ENCODE measurements around the gene ITGB3. TPM values are rescaled to one million over a fixed set of nuclear protein-coding genes. Genes with fewer than 3 reads are reported as not detected.

Gene ITGB3
- total RNA-seq, 4 donors from 2014 or later: 17.5 to 26.7 (median 22.1) TPM

DNA sequence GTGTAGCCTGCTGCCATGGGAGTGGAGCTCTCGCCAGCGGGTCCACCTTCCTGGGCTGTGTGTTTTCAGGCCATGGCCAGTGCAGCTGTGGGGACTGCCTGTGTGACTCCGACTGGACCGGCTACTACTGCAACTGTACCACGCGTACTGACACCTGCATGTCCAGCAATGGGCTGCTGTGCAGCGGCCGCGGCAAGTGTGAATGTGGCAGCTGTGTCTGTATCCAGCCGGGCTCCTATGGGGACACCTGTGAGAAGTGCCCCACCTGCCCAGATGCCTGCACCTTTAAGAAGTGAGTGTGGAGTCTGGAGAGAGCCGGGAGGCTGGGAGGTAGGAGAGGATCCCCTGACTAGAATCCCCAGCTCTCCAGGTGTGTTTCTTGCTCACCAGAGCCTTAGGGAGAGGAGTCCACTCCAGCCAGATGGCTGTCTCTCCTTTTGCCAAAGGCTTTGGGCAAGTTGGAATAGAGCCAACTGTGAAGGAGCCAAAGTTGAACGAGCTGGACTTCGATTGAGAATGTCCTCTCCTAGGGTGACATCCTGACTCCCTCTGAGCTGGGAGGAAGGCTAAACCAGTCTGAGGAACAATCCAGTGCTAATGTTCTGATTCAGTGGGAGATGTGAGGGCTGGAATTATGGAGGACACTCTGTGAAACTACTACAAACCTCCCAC, 45.7 kb downstream of the ITGB3 start:
- WGBS, 2 donors: 85 to 86% methylated on average over 10 to 12 of the region's 13 CpGs
- no peak for DNase-seq (ENCODE audit: low spot score in 2 of 2)

GRCh38 chr17:47300718-47301117, 47.1 kb downstream of the ITGB3 start:
- WGBS, 2 donors: 87 to 96% methylated on average over 1 of the region's 1 CpG
- TF ChIP-seq POLR2A (IDR thresholded peaks at IDR 0.05) (no peak), CTCF (IDR thresholded peaks at IDR 0.05) (no peak)
- no peak overlapping the region for H3K27ac ChIP-seq
- H3K36me3 ChIP-seq: peaks cover 0 to 62% (median 0%) of the 10 kb centered on the region in 3 donors
- peaks cover 0 to 36% (median 7%) of the 10 kb centered on the region in 4 donors for H3K4me1 ChIP-seq
- H3K9me3 ChIP-seq: peaks cover 0 to 12% (median 0%) of the 10 kb centered on the region in 4 donors
- no peak for DNase-seq (ENCODE audit: low spot score in 2 of 2)
- no peak overlapping the region for H3K4me3 ChIP-seq
- no peaks in the 10 kb centered on the region for H3K27me3 ChIP-seq

More for the DNA sequence above, 45.7 kb downstream of the ITGB3 start:
- Histone ChIP-seq H3K4me1 (peaks cover 0 to 37% (median 15%) of the 10 kb centered on the region in 4 donors), H3K27ac (no peak overlapping the region), H3K27me3 (no peaks in the 10 kb centered on the region), H3K4me3 (no peak overlapping the region), H3K36me3 (peaks cover 0 to 56% (median 0%) of the 10 kb centered on the region in 3 donors), H3K9me3 (peaks cover 0 to 12% (median 0%) of the 10 kb centered on the region in 4 donors)
- no peak for TF ChIP-seq CTCF (IDR thresholded peaks at IDR 0.05)
- TF ChIP-seq POLR2A (IDR thresholded peaks at IDR 0.05): no peak
- TF ChIP-seq EP300 (IDR thresholded peaks at IDR 0.05): no peak

GRCh38 chr17:47301161-47301560, 47.5 kb downstream of the ITGB3 start:
- H3K36me3 ChIP-seq: peaks cover 0 to 62% (median 0%) of the 10 kb centered on the region in 3 donors
- H3K27ac ChIP-seq: no peak overlapping the region
- no peaks in the 10 kb centered on the region for H3K27me3 ChIP-seq
- no peak for TF ChIP-seq EP300 (IDR thresholded peaks at IDR 0.05)
- H3K4me3 ChIP-seq: no peak overlapping the region
- WGBS, 2 donors: 88 to 93% methylated on average over 3 of the region's 3 CpGs
- H3K4me1 ChIP-seq: peaks cover 0 to 35% (median 6%) of the 10 kb centered on the region in 4 donors
- DNase-seq (ENCODE audit: low spot score in 2 of 2): no peak
- peaks cover 0 to 12% (median 0%) of the 10 kb centered on the region in 4 donors for H3K9me3 ChIP-seq

DNA sequence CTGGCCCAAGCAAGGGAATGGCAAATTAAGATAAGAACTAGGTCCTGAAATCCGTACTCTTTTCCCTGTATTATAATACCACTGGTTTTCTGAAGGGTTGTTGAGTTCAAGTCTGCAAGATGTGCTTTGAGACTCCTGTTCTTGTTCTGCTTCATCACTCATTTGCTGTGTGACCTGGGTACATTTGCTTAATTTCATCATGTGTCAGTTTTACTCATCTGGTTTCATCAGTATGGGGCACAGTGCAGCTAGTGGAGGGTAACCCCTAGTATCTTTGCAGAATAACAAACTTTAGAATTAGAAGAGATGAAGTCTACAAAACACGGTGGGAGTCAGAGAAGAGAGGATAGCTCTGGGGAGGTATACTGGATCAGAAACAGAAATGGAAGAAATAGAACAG, 48.2 kb downstream of the ITGB3 start:
- WGBS, 2 donors: 87 to 94% methylated on average over 2 of the region's 2 CpGs
- peaks cover 0 to 62% (median 0%) of the 10 kb centered on the region in 3 donors for H3K36me3 ChIP-seq
- H3K27ac ChIP-seq: no peak overlapping the region
- no peak for TF ChIP-seq CTCF (IDR thresholded peaks at IDR 0.05)
- TF ChIP-seq EP300 (IDR thresholded peaks at IDR 0.05): no peak
- TF ChIP-seq POLR2A (IDR thresholded peaks at IDR 0.05): no peak
- no peak for DNase-seq (ENCODE audit: low spot score in 2 of 2)
- H3K4me1 ChIP-seq: peaks cover 0 to 28% (median 5%) of the 10 kb centered on the region in 4 donors
- peaks cover 0 to 12% (median 0%) of the 10 kb centered on the region in 4 donors for H3K9me3 ChIP-seq
- H3K4me3 ChIP-seq: no peak overlapping the region
- no peaks in the 10 kb centered on the region for H3K27me3 ChIP-seq

GRCh38 chr17:47304186-47304585, 50.6 kb downstream of the ITGB3 start:
- 96 to 100% methylated on average over 1 of the region's 1 CpG for WGBS, 2 donors
- H3K27ac ChIP-seq: no peak overlapping the region

More at GRCh38 chr17:47304186-47304585, 50.6 kb downstream of the ITGB3 start:
- H3K4me1 ChIP-seq: peaks cover 0 to 15% (median 5%) of the 10 kb centered on the region in 4 donors
- TF ChIP-seq POLR2A (IDR thresholded peaks at IDR 0.05) (no peak), CTCF (IDR thresholded peaks at IDR 0.05) (no peak), EP300 (IDR thresholded peaks at IDR 0.05) (no peak)
- no peaks in the 10 kb centered on the region for H3K27me3 ChIP-seq
- DNase-seq (ENCODE audit: low spot score in 2 of 2): no peak
- peaks cover 0 to 77% (median 0%) of the 10 kb centered on the region in 3 donors for H3K36me3 ChIP-seq
- peaks cover 0 to 12% (median 0%) of the 10 kb centered on the region in 4 donors for H3K9me3 ChIP-seq
- no peak overlapping the region for H3K4me3 ChIP-seq
